NCI-H2171 (cell line): ENCODE results near the gene LELP1.
"Not testable (repeated sequence)": the region's sequence is repeated elsewhere in the genome, so short reads cannot be mapped to it uniquely, and the experiment has no call there.

Experiments used
- DNase-seq: peaks from one replicate; lab custom pipeline; 2025; lab: John Stamatoyannopoulos, UW

LELP1 gene

DNA sequence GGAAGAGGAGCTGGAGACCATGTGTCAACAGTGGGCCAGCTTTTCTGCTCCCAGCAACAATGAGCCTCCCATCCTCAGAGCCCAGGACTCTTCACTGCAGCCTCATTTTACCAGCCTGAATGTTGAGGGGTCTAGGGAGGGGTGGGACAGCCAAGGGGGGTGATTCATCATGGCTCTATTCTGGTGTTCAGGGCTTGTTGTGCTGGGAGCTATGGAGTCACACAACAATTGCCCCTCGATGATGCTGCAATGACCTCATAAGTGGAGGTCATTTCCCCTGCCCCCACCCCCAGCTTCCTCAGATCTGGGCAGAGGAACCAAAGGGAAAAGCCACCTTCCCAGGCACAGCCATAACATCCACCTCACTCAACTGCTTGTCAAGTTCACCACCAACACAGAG is at the start of gene LELP1:
Gene LELP1, plus strand, starts transcription at position 301 of the 400 bp plus-strand sequence. CDS start 1,278 bp downstream, outside the sequence.
- no peak for DNase-seq

DNA sequence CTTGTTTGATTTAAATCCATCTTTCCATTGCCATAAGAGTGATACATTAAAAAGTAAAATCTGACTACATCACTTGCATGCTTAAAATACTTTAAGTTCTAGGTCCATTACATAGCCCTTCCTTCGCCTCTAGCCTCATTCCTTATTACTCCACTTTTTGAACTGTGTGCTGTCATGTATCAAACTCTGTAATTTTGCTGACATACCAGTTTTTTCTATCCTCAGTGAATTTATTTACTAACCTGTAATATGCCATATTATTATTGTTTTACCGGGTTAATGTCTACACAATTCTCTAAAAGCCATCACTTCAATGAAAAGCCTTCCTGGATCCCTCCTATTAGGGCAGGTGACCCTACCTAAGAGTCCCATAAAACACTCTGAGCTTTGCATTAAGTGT is 47.7 kb upstream of the LELP1 start:
- no peak for DNase-seq

DNA sequence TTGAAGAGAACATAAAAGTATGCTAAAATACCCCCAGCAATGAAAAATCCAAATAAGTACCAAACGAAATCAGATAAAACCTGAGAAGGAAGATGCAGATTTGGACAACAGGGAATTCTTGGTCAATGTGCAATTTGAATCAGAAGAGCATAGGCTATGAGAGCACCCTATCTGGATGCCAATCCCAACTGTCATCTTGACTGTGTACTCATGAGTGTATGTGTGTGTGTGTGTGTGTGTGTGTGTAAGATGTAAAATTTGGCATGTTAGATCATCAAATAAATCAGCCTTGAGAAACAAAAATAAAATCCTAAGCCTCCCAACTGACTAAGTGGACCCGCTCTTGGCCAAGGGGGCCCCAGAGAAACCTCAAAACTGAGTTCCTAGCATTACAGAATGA is 34.5 kb upstream of the LELP1 start:
- no peak for DNase-seq

DNA sequence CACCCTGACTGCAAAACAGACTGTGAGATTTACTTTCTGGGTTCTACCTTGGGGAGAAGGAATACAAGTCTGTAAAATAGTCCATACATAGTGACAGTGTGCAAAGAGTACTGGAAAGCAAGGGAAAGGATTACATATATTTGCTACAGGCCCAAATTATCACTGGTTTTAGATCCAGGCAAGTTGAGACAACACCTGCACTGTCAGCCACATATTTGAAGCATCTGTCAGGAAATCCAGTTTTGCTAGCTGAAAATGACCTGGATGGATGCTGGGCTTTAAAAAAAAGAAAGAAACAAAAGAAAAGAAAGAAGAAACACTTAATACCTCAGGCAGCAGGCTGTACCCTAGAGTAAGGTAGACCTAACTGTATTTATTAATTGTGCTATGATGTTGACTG is 28.6 kb upstream of the LELP1 start:
- no peak for DNase-seq

DNA sequence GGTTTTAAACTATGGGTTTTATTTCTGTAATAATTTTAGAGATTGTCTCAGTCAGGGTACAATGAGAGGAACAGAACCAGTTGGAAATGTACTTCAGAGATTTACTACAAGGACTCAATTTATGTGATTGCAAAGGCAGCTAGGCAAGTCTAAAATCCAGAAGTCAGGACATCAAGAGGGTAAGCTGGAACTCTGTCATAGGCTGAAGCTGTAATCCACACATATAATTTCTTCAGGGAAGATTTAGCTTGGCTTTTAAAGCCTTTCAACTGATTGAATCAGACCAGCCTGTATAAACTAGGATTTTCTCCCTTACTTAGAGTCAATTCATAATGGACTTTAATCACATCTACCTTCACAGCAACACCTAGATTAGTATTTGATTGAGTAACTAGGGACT is 24.3 kb upstream of the LELP1 start:
- DNase-seq: no peak

DNA sequence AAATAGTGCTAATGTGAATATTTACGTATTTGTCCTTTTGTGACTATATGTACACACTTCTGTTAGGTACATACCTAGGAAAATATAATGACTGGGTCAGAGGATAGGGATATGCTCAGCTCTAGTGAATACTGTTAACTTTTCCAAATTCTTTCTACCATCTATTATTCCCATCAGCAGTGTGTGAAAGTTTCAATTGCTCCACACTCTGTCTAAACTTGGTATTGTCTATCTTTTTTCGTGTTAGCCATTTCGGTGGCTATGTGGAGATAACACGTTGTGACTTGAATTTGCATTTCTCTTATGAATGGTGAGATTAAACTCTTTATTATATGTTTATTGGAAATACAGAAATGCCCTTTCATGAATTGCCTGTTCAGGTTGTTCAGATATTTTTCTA is 22.7 kb upstream of the LELP1 start:
- DNase-seq: no peak

DNA sequence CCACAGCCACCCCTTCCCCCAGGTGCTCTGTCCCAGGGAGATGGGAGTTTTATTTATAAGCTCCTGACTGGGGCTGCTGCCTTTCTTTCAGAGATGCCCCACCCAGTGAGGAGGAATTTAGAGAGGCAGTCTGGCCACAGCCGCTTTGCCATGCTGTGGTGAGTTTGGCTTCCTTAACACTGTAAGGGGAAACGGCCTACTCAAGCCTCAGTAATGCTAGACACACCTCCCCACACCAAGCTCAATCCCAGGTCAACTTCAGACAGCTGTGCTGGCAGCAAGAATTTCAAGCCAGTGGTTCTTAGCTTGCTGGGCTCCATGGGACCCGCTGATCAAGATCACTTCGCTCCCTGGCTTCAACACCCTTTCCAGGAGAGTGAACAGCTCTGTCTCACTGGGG is 14.9 kb upstream of the LELP1 start:
- DNase-seq: not testable (repeated sequence)

DNA sequence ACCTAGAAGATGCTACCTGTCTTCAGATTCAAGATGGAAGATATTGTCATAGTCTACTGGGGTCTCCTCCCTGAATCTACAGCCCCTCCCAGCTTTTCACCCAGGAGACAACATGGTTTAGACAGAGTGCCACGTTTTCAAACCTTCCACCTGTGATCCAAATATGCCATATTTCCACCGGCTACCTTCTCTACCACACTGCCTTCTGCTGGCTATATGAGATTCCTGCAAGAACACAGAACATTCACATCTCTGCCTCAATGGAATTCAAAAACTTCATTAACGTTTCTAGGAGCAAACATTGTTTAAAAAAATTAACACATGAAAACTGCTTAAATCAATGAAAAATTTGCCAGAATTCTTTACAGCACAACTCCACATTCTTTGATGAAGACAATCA is 12.9 kb upstream of the LELP1 start:
- DNase-seq: no peak

DNA sequence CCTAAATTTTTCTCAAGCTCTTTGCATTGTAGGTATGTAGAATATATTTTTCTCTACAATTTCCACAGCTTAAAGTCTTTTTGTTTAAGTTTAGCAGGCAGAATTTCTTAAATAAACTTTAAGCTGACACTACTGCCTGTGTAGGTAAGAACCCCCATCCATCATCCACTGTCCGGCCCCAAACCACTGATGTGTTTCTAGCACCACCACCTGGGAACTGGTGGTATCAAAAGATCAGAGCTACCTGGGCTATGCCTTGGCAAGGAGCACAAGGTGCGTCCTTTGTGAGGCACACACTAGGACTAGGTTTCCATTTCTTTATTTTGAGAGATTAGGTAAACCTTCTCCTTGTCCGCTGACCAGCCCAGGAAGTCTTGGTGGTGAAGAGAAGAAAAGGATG is 10.5 kb upstream of the LELP1 start:
- no peak for DNase-seq

- DNase-seq: no peak
Measured at GRCh38 chr1:153194331-153195050, 8.7 kb upstream of the LELP1 start.

- no peak for DNase-seq
Measured at GRCh38 chr1:153195216-153195615, 8.0 kb upstream of the LELP1 start.

GRCh38 chr1:153202006-153202405 is 1.2 kb upstream of the LELP1 start:
- no peak for DNase-seq

GRCh38 chr1:153206631-153207030 is 3.4 kb downstream of the LELP1 start:
- DNase-seq: no peak

DNA sequence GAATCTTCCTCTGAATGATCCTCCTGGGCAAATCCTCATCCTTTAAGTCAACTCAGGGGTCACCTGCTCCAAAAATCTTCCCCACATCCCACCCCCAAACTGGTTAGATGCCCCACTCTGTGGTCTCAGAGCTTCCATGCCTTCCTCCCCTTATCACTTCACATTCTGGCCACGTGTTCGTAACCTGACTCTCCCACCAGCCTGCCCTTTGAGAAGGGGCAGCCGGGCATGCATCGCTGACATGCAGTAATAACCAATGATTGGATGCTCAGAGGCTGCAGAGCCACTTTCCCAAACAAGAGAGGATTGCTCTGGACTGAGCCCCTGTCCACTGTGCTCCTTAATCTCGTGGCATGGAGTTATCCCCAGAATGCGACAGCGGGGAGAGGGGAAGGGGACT is 7.0 kb downstream of the LELP1 start:
- no peak for DNase-seq

DNA sequence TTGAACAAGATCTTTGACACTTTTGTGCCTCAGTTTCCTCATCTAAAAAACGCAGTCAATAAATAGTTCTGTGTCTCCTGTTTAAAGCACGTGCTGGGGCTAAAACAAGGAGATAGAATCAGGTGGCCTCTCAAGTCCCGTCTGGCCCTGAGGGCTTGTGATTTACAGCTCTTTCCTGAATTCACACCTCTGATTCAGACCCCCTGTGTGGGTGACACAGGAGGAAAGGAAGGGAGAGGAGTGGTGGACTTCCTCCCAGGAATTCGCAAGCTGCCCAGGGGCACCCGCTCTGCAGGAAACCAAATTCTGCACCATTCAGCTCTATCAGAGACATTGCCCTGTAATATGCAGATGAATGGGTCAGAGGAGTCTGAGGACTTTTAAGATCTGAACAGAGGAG is 9.0 kb downstream of the LELP1 start:
- no peak for DNase-seq

- DNase-seq: no peak
Measured at GRCh38 chr1:153213519-153213918, 10.3 kb downstream of the LELP1 start.

DNA sequence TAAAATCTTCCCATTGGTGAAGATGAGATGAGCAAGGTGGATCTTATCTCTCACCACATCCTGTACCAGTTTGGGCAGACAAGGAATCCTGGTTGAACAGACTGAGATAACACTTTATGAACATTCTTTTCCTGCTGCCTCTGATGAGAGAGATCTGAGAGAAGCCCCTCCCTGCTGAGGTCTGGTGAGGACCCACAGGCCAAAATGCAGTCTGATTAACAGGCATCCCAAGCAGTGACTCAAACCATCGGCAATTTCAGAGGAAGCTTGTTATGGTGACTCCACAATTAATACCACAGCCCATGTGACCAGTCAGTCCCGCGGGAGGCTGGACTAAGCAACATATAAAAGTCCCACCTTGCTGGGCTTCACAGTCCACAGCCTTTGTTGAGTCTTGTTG is 14.0 kb downstream of the LELP1 start, which contains the start of gene PRR9:
Gene PRR9, plus strand, starts transcription at position 373 of the 400 bp plus-strand sequence. CDS start 561 bp downstream, outside the sequence.
- no peak for DNase-seq

- DNase-seq: no peak
Measured at GRCh38 chr1:153217744-153218416, 14.7 kb downstream of the LELP1 start.

DNA sequence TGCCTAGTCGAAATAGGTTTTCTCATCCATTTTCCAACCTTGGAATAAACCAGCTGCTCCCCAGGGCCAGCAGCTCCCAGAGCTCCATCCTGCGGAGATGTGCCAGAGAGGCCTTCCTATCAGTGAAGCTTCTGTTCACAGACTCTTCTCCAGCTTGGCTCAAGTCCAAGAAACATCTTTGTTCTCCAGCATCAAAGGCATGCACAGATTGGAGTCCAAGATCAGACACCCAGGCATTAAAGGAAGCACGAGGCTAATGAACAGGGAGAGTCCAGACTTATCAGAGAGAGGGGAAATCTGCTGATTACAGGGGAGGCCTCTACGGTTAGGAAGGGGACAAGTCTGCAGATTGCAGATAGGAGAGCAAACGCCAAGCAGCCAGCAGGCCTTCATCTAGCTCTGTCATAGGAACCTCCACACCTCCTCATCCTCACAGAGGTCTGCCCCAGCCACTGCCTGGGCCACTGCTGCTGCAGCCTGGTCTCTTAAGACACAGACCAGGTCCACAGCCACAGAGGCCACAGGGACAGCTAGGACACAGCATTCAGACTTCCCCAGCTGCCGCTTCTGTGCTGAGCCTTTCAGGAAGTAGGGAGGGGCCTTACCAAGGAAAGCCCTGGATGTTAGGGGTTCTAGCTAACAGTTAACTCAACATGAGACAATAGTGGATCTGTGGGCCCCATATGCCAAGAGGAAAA is 17.5 kb downstream of the LELP1 start:
- peak; percentile 10 for DNase-seq

DNA sequence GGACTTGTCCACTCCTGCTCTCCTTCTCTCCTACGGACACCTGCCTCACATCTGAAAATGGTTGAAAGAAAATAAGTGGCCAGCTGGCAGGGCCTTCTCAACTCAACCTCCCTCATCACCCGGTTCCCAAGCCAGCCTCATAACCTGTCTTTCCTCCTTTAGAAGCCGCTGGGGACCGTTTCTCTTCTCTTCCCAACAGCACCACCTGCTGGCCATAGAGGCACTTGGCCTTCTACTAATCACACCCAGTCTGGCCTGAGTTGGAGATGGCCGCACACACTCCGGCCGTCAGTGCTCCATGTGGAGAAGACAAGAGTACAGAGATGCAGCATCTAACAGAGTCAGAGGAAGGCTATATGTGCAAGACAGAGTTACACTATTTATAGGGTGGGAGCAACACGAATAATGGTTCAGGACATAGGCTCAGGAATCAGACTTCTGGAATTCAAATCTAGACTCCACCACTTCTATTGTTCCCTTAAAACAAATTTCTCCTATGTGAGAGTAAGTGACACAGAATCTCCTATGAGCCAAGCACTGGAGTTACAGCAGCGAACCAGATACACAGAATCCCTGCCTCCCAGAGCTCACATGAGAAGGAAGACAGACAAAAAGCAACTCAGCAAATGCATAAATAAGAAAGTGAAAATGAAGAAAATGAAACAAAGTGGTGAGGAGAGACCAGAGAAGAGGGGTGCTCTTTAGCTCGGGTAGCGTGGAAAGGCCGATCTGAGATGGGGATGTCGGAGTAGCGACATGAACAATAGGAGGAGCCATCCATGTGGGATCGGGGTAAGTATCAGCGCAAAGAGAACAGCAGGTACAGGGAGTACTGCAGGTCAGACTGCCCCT is 20.0 kb downstream of the LELP1 start:
- DNase-seq: peak; percentile 60

GRCh38 chr1:153227810-153228209 is 24.6 kb downstream of the LELP1 start:
- no peak for DNase-seq

DNA sequence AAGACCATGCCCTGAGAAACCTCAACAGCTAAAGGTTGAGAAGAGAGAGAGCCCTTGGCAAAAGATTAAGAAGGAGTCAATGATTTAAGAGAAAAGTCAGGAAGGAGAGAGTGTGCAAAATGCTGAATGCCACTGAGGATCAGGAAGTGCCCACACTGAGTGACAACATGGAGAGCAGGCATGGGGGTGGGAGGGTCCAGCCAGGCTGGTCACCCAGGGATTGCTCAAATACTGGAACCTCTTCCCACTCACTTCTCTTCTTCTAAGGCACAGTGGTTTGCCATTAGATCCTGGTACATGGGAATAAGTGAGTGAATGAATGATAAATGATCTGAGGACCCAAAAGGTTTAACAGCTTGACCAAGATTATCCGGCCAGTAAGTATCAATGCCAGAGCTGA is 25.3 kb downstream of the LELP1 start:
- DNase-seq: no peak
